HG02938 (cell line): ENCODE results near the gene KRT7.

Source experiments
- ATAC-seq: cut with Tn5 transposase; IDR thresholded peaks from one replicate; pipeline ENCODE4 v1.9.1; 2021; ENCODE audit warnings: mild to moderate bottlenecking, moderate library complexity; ENCODE audit not compliant: unreplicated experiment

KRT7 gene

DNA sequence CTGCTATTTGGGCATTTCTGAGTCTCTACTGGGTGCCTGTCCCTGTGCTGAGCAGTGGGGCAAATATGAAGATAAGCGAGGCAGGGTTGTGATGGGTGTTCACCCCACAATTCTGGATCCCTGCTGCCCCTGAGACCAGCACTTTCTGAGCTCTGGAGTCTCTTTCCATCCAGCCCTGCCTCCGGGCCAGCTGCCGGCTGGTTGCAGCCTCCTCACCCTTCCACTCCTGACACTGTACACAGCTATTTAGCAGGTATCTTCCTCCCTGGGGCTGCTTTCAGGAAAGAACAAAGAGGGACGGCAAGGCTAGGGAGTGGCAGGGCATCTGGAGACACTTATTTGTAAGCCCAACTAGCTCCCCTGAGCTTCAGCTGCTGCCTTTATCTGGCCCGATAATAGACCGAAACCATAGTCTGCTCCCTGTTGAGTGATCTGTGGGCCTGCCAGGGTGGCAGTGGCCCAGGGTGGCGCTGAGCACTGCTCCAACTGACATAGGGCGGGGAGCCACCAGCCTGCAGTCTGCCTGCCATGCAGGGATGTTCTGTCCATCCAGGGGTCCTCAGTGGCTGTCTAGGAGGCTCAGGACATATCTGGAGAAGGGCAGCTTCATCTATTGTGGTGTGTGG, 33.6 kb upstream of the KRT7 start:
- ATAC-seq, result no peak

DNA sequence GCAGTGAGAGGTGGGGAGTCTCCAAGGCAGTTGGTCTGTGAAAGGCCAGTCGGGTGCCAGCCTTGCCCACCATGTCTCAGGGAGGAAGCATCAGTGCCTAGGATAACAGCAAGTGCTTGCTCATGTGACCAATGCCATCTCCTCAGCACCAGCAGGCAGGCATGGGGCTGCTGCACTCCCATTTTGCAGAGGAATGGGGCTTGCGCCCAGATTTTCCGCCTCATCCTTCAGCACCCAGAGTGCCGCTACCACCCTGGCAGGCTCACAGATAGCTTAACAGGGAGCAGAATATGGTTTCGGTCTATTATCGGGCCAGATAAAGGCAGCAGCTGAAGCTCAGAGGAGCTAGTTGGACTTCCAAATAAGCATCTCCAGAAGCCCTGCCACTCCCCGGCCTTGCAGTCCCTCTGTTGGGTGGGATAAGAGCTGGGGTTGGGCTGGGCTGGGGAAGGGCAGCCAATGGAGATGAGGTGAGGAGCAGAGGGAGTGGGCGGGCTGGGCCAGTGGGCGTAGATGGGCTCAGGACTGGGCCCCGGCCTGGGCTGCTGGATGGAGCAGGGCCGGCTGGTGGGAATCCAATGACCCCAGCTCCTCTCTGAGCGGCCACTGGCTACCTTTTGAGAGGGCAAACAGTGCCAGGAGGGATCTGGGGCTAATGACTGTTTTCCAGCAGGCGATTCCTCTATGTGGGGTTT, 32.8 kb upstream of the KRT7 start:
- ATAC-seq, result no peak

DNA sequence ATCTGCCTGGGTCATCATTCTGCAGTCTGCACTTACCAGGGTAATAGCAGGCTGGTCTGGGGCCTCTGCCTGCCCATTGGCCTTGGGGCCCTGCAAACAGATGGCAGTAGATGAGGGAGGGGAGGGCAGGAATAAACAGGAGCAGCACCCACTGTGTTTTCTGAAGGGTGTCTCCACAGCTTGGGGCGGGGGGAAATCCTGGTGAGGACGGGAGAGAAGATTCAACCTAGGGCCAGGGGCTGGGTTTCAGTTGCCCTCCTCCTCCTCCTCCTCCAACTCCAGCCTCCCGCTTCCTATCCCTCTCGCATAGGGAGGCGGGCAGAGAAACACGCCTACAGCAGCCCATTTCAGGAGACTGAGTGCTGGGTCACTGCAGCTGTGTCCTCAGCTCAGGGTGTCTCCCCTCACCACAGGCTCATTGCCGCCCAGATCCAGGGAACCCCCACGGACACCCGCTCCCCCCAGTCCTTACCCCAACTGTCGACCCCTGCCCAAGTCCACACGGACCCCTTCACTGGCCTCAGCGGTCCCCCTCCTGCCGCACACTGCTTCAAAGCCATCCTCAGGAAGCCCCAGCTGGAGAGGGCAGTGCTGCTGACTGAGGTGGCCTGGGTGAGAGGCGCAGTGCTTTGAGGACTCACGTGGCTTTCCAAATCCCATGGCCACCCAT, 32.1 kb upstream of the KRT7 start:
- ATAC-seq, result no peak

DNA sequence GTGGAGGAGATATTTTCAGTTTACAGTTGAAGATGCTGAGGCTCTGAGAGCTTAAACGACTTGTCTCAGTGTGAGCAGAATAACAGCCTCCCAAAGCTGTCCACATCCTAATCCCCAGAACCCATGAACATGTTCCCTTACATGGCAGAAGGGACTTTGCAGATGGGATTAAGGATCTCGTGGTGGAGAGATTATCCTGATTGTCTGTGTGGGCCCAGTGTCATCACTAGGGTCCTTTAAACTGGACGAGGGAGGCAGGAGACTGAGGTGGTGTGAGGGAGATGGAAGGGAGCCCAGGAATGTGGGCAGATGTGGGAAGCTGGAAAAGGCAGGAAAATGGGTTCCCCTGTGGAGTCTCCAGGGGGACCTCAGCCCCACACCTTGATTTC, 31.6 kb upstream of the KRT7 start:
- no peak for ATAC-seq

DNA sequence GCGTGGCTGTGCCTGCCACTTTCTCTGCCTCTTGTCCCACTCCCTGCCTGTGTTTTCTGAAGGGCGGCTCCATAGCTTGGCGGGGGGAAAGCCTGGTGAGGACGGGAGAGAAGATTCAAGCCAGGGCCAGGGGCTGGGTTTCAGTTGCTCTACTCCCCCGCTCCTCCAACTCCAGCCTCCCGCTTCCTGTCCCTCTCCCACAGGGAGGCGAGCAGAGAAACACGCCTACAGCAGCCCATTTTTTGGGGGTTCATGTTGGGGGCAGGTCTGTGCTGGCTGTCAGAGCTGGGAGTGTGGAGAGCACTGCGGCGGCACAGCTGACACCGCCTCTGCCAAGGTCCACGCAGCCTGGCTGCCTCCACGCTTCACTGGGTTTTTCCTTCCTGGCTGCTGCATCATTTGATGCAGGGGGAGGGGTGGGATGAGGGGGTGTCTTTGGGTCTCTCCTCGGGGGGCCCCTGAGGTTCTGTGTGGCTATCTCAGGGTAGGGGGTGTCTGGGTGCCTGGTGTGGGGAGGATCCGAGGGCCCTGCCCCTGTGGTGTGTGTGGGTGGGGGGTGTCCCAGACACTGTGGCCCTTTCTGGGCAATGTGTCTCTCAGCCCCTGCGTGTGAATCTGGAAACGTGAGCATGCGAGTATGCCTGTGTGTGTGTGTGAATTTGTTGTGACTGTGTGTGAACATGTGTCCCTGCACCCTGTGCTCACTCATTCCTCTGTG, 30.5 kb upstream of the KRT7 start:
- ATAC-seq, result no peak

DNA sequence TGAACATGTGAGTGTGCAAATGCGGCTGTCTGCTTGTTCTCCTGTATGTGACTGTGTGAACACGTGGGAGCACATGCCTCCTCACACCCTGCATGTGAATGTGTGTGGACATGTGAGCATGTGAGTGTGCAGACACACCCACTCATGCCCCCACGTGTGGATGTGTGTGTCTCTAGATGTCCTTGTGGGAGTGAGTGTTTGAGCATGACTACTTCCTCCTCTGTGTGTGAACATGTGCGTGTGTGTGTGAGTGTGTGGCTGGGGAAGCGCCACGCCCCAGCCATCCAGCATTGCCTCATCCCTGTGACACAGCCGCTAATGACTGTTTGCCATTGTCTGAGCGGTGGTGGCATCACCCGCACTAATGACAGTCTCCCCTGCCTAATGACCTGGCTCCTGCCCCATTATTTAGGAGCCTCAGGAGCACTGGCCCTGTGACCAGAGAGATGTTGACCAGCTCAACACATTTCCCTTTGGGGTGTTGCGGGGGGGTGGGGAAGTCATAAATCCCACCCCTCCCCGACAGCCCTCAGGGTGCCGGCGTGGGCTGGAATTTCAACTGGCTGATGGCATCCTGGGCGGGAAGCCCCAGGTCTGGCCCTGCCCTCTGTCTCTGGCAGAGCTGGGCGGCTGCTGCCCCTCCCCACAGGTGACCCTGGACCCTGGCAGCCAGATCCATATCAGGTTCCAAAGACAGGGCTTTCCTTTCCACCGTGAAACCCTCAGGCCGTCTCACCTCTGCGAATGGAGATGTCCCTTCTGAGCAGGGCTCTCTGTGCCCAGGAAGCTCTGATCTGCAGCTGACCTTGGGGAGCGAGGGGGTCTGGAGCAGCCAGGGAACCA, 29.7 kb upstream of the KRT7 start:
- no peak for ATAC-seq

- ATAC-seq, result no peak
Observed at GRCh38 chr12:52204095-52204930, 28.7 kb upstream of the KRT7 start.

DNA sequence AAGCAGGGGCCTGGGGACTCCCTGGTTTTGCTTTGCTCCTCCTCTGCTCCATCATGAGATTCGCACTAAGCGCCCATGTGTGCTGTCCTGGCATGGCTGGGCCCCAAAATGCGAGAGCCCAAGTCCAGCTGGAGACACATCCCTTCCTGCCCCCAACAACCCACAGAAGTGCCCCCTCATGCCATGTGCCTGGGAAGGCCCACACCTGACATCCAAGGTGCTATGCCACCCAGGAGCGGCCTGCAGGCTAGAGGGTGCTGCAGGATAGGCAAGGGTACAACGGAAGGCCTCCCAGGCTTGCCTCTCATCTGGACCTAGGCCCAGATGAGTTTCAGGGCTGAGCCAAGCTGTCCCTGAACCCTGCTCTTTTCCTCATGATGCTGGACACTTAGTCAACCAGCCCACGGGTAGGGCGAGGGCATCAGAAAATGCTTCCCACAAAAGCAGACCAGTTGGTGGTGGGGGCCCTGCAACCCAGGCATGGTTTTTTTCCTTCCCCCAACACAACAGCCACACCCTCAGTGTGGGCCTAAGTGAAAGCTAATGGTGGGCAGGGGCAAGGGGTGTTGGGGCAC, 28.0 kb upstream of the KRT7 start:
- ATAC-seq, result no peak

- no peak for ATAC-seq
Observed at GRCh38 chr12:52205612-52206303, 27.3 kb upstream of the KRT7 start.

DNA sequence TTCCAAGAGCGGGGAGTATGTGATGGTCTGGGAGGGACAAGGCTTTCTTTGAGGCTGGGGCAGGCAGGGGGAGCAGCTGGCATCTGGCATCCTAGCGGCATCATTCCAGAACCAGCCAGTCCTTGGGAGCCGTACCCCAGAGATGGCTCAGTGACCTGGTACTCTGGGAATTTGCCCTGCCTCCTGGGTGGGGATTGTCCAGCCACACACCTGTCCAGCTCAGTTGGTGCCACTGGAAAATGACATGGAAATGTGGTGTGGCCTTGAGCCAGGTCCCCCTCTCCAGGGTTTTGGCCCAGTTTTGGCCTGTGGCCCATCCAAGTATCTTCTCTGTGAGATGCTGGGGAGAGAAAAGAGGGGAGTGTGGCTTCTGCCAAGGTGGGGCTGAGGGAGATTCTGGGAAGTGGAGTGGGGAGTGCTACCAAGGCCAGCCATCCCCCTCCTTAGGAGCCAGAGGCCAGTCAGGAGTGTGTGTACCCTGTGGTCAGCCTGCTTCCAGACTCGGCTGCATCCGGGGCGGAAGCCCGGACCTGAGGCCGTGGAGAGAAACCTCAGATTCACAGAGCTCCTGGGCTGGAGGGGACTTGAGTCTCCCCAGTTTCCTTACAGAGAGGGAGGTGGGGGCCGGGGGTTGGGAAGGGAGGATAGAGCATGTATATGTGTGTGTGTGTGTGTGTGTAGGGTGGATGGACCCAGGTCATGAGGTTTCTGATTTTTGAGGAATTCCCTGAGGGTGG, 26.6 kb upstream of the KRT7 start:
- no peak for ATAC-seq

GRCh38 chr12:52207106-52207505, 25.9 kb upstream of the KRT7 start:
- ATAC-seq, result no peak

DNA sequence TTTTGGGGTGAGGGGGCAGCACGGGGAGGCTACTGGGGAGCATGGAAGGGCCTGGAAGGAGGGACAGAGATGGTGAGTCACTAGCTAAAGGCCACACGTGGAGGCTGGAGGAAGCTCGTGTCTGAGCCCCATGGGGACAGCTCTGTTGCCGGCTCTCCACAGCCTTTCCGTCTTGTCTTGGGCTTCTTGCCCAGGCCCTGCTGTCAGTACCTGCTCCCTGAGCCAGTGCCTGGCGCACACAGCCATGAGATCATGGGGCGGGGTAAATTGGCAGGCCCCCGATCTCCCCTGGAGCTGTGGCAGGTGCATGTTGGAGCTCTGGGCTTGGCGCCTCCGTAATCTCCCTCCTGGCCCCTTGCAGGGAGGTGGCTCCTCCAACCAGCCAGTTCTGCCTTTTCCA, 25.1 kb upstream of the KRT7 start:
- no peak for ATAC-seq

- no peak for ATAC-seq
Observed at GRCh38 chr12:52208424-52209165, 24.4 kb upstream of the KRT7 start.

DNA sequence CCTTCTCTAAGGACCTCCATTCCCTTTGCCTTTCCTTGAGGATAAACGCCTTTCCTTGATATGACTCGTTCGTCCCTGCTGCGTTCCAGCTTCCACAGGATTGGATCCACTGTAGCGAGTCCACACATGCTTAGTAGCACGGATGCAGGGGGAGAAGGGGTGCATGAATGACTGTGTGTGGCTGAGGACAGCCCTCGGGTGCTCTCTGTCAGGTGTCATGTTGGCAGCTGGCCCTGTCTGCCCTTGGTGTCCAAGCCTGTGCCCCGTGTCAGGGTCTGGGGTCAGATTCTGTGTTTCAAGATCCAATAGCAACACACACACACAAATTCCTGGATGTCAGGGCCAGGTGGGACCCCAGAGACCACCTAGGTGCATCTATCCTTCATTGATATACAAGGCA, 23.7 kb upstream of the KRT7 start:
- ATAC-seq, result no peak

GRCh38 chr12:52210186-52210924, 22.7 kb upstream of the KRT7 start:
- ATAC-seq, result no peak

GRCh38 chr12:52210925-52211650, 22.0 kb upstream of the KRT7 start:
- no peak for ATAC-seq
